Epithelial cell of esophagus (primary cell): ENCODE measurements around the gene C7orf57.

Experiments used
- DNase-seq: peaks from one replicate; pipeline ENCODE4 v3.0.0; 2010; ENCODE audit warnings: low read depth
- H3K4me3 ChIP-seq: 2 replicates; pipeline ENCODE4 v1.5.1; 2011; ENCODE audit warnings: mild to moderate bottlenecking, low read length, control low read depth
- CTCF ChIP-seq: IDR thresholded peaks from 2 replicates; pipeline ENCODE4 v1.5.1; 2011; ENCODE audit warnings: low read depth, mild to moderate bottlenecking, low read length, control low read depth, inconsistent platforms; ENCODE audit not compliant: insufficient read depth; ENCODE audit errors: missing control alignments

C7orf57 gene

GRCh38 chr7:48089046-48090003 lies 54.0 kb downstream of the C7orf57 start, which contains the start of gene UPP1:
TSS of gene UPP1 (plus strand) at chr7:48089265. CDS start at chr7:48094784, 5,519 bp downstream.
- no peak for TF ChIP-seq CTCF
- peak; percentile 77 for DNase-seq
- H3K4me3 ChIP-seq, result peak within 1 kb of the TSS; percentile 62

GRCh38 chr7:48090095-48090805 lies 54.9 kb downstream of the C7orf57 start:
- H3K4me3 ChIP-seq, result peak overlapping the region; percentile 62
- DNase-seq, result no peak
- TF ChIP-seq CTCF, result no peak

- DNase-seq, result no peak
- TF ChIP-seq CTCF, result no peak
- H3K4me3 ChIP-seq, result no peak overlapping the region
Observed at GRCh38 chr7:48091506-48092433, 56.4 kb downstream of the C7orf57 start.

- TF ChIP-seq CTCF, result no peak
- H3K4me3 ChIP-seq, result no peak overlapping the region
- peak; percentile 87 for DNase-seq
Observed at GRCh38 chr7:48094861-48095293, 59.5 kb downstream of the C7orf57 start.

GRCh38 chr7:48096273-48096672 lies 60.9 kb downstream of the C7orf57 start:
- H3K4me3 ChIP-seq, result no peak overlapping the region
- no peak for DNase-seq
- TF ChIP-seq CTCF, result no peak

- H3K4me3 ChIP-seq, result no peak overlapping the region
- no peak for DNase-seq
- TF ChIP-seq CTCF, result no peak
Observed at GRCh38 chr7:48097521-48098231, 62.3 kb downstream of the C7orf57 start.
